HepG2 (cell line): ENCODE data around the gene OR8S1. TPM values are rescaled to one million over a fixed set of nuclear protein-coding genes. Genes with fewer than 3 reads are reported as not detected.
"Not testable (repeated sequence)": the region's sequence is repeated elsewhere in the genome, so short reads cannot be mapped to it uniquely, and the experiment has no call there.

Experiments
- ATAC-seq: fragments of 200-7000 bp; cut with Tn5 transposase; 3 replicates; pipeline ENCODE4 v1.9.1; 2020; ENCODE audit warnings: mild to moderate bottlenecking, moderate library complexity
- BruUV-seq: library from RNA; stranded (reverse); fragments of 400-500 nt; replicated peaks from 2 replicates; lab custom pipeline; 2021; lab: Mats Ljungman, UMichigan
- CTCF ChIA-PET: fragments of 300-600 bp; formaldehyde crosslinking; extraction: SDS; loops from one replicate; lab custom pipeline; 2021; ENCODE audit warnings: low total read pairs, inconsistent platforms, low intra/inter-chr PET ratio; lab: Yijun Ruan, JAX
- POLR2A ChIA-PET: fragments of 350-600 bp; sonication (Branson Sonifier 250); formaldehyde crosslinking; loops from one replicate; lab custom pipeline; 2020; ENCODE audit warnings: antibody characterized with exemption, inconsistent platforms; lab: Yijun Ruan, JAX
- DNase-seq: peaks from one replicate; pipeline ENCODE4 v3.0.0-alpha.2; 2015; ENCODE audit warnings: low spot score
- FAIRE-seq: peaks from 3 replicates; lab custom pipeline; 2011; peaks lifted over from hg19 to GRCh38; lab: Jason Lieb, UNC
- H2AFZ ChIP-seq: one replicate; pipeline ENCODE4 v1.6.1; 2011; ENCODE audit warnings: low read length, inconsistent platforms
- H3K27ac ChIP-seq: fragments of 300-600 bp; 3 replicates; pipeline ENCODE4 v1.8.0; 2011; ENCODE audit warnings: mixed run types, mild to moderate bottlenecking, mixed read lengths, low read length, inconsistent platforms; ENCODE audit not compliant: insufficient read depth; ENCODE audit errors: extremely low read length
- H3K27me3 ChIP-seq, 2 experiments: fragments of 200-600 bp in 1 of 2; 2 replicates in 1 of 2; 3 replicates in 1 of 2; pipeline versions ENCODE4 v1.6.0 to v1.8.0; 2011; ENCODE audit warnings: low read length in 2 of 2, mild to moderate bottlenecking in 2 of 2, moderate library complexity in 2 of 2, inconsistent platforms in 1 of 2; ENCODE audit not compliant: insufficient read depth in 2 of 2, control insufficient read depth in 1 of 2
- H3K36me3 ChIP-seq, 2 experiments: fragments of 200-600 bp in 1 of 2; replicated peaks in 1 of 2; 2 replicates in 1 of 2; 3 replicates in 1 of 2; pipeline versions ENCODE4 v1.5.1 to v1.8.0; 2011; ENCODE audit warnings: low read length in 2 of 2, inconsistent platforms in 1 of 2; ENCODE audit not compliant: insufficient read depth in 2 of 2, control insufficient read depth in 1 of 2
- H3K4me1 ChIP-seq: 2 replicates; pipeline ENCODE4 v1.5.1; 2012; ENCODE audit warnings: low read length, inconsistent platforms; ENCODE audit not compliant: insufficient read depth
- H3K4me2 ChIP-seq: 2 replicates; pipeline ENCODE4 v1.6.0; 2011; ENCODE audit warnings: low read depth, low read length, inconsistent platforms
- H3K4me3 ChIP-seq, 3 experiments: fragments of 200-600 bp in 1 of 3; sonication (generic), shearing (Covaris generic) in 1 of 3; replicated peaks in 1 of 3; 2 replicates each; pipeline ENCODE4 v1.5.1; 2011 to 2016; ENCODE audit warnings: low read length in 3 of 3, inconsistent platforms in 2 of 3, low read depth in 2 of 3, mild to moderate bottlenecking in 2 of 3, control low read depth in 1 of 3, mixed read lengths in 1 of 3; ENCODE audit not compliant: insufficient read depth in 1 of 3
- H3K79me2 ChIP-seq: one replicate; pipeline ENCODE4 v1.6.1; 2011; ENCODE audit warnings: low read length, inconsistent platforms; ENCODE audit not compliant: insufficient read depth
- H3K9ac ChIP-seq: 2 replicates; pipeline ENCODE4 v1.6.0; 2011; ENCODE audit warnings: mild to moderate bottlenecking, low read depth, low read length, inconsistent platforms; ENCODE audit not compliant: insufficient read depth
- H3K9me3 ChIP-seq: 2 replicates; pipeline ENCODE4 v1.5.1; 2012; ENCODE audit warnings: mild to moderate bottlenecking, low read length
- H4K20me1 ChIP-seq: 2 replicates; pipeline ENCODE4 v1.6.0; 2011; ENCODE audit warnings: inconsistent platforms, mild to moderate bottlenecking, low read length, moderate library complexity; ENCODE audit not compliant: insufficient read depth
- DPF2 ChIP-seq: sonication (generic); formaldehyde crosslinking; IDR thresholded peaks from 2 replicates; pipeline ENCODE4 v1.4.0; 2020; ENCODE audit warnings: mild to moderate bottlenecking, low read depth, missing genetic modification reagents, borderline replicate concordance
- MAFK ChIP-seq, 2 experiments: IDR thresholded peaks in 1 of 2; conservative IDR thresholded peaks in 1 of 2; 2 replicates each; pipeline ENCODE4 v1.6.1; 2011; ENCODE audit warnings: improper control_type of control experiment in 2 of 2, low read length in 2 of 2
- NAIF1 ChIP-seq: sonication (generic); formaldehyde crosslinking; IDR thresholded peaks from 2 replicates; pipeline ENCODE4 v1.5.0; 2020; ENCODE audit warnings: mild to moderate bottlenecking, missing genetic modification reagents, borderline replicate concordance
- TOPORS ChIP-seq: sonication (generic); formaldehyde crosslinking; IDR thresholded peaks from 2 replicates; pipeline ENCODE4 v1.8.0; 2023; ENCODE audit warnings: mild to moderate bottlenecking, missing genetic modification reagents
- ZBTB25 ChIP-seq: IDR thresholded peaks from 2 replicates; pipeline ENCODE4 v1.6.1; 2018; ENCODE audit warnings: missing genetic modification reagents
- ZNF251 ChIP-seq: sonication (generic); formaldehyde crosslinking; IDR thresholded peaks from 2 replicates; pipeline ENCODE4 v1.9.0; 2021; ENCODE audit warnings: mild to moderate bottlenecking, missing genetic modification reagents
- WGBS: methylation state at CpG from one replicate; pipeline ENCODE4 v1.1.6; 2017; ENCODE audit warnings: low lambda C conversion rate; 5-methylcytosine and 5-hydroxymethylcytosine counted together
- in situ Hi-C: cut with HindIII; loops from 2 replicates; pipeline ENCODE4 v1.10.0; 2017; ENCODE audit warnings: low pct_unique_long_range_greater_than_20kb; ENCODE audit not compliant: extremely low pct_ligation_motif_present
- intact Hi-C: fragments of 100-400 bp; cut with micrococcal nuclease; formaldehyde crosslinking; loops from one replicate; pipeline ENCODE4 v1.10.0; 2022; ENCODE audit not compliant: unreplicated experiment
- polyA plus RNA-seq, 8 experiments: library from polyadenylated mRNA; depleted of rRNA in 3 of 8; stranded (reverse) in 7 of 8; unstranded in 1 of 8; fragments of >200 nt; fragmentation: Illumina TruSeq in 4 of 8; extraction: Trizol in 4 of 8; gene quantifications; 2 replicates each; pipeline versions ENCODE4 v1.2.1 to v1.2.3, GENCODE V29; 2011 to 2016; ENCODE audit warnings: low read depth in 4 of 8, missing spikeins in 1 of 8, mixed read lengths in 1 of 8; ENCODE audit not compliant: insufficient read depth in 1 of 8
- total RNA-seq, 5 experiments: library from RNA; depleted of rRNA; stranded (reverse); fragments of >200 nt; fragmentation: Illumina TruSeq; extraction: Trizol; gene quantifications; 2 replicates each; pipeline ENCODE4 v1.2.3, GENCODE V29; 2016; ENCODE audit warnings: low read depth in 1 of 5

The OR8S1 gene
- total and polyA plus RNA-seq, 2 of the 13 experiments (the other 11 are each of a cell fraction or from before 2014, with no cell fraction given) = not detected

GRCh38 chr12:48514728-48515127 is 10.7 kb upstream of the OR8S1 start:
- no peaks in the 10 kb centered on the region for H3K79me2 ChIP-seq
- BruUV-seq = no TSS peak
- FAIRE-seq (no peak), DNase-seq (no peak), ATAC-seq (no peak)
- no peaks in the 10 kb centered on the region for H3K4me1 ChIP-seq
- ChIA-PET POLR2A (no interaction called here), CTCF (no interaction called here)
- in situ Hi-C loops = no loop called here
- H3K4me2 ChIP-seq = no peak overlapping the region
- H3K9ac ChIP-seq = no peak overlapping the region
- intact Hi-C loops = no loop called here
- H3K4me3 ChIP-seq = no peak overlapping the region
- H4K20me1 ChIP-seq = no peaks in the 10 kb centered on the region
- TF ChIP-seq ZBTB25 (no peak), NAIF1 (no peak), TOPORS (CRISPR knock-in tag) (no peak), DPF2 (CRISPR knock-in tag) (no peak), ZNF251 (no peak), MAFK (conservative IDR thresholded peaks at IDR 0.05 in 1 of 2, IDR thresholded peaks at IDR 0.05 in 1 of 2; ENCODE audit: low read length in 2 of 2) (0 out of 4 replicates have a peak, but pooled peaks of 1 of the 2 experiments have one; percentile 24)
- WGBS = 46% methylated on average over 1 of the region's 1 CpG
- no peak overlapping the region for H2AFZ ChIP-seq
- no peaks in the 10 kb centered on the region; a peak in 1 of 5 replicates for H3K27me3 ChIP-seq
- no peaks in the 10 kb centered on the region for H3K36me3 ChIP-seq
- no peak overlapping the region for H3K27ac ChIP-seq
- H3K9me3 ChIP-seq = no peaks in the 10 kb centered on the region

DNA sequence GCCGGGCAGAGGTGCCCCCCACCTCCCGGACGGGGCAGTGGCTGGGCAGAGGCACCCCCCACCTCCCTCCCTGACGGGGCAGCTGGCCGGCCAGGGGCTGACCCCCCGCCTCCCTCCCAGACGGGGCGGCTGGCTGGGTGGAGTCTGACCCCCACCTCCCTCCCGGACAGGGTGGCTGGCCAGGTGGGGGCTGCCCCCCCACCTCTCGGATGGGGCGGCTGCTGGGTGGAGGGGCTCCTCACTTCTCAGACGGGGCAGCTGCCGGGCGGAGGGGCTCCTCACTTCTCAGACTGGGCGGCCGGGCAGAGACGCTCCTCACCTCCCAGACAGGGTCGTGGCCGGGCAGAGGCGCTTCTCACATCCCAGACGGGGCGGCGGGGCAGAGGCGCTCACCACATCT is 5.1 kb upstream of the OR8S1 start:
- H3K4me1 ChIP-seq, H4K20me1 ChIP-seq, H3K4me2 ChIP-seq, H3K4me3 ChIP-seq, H3K9ac ChIP-seq, H2AFZ ChIP-seq, BruUV-seq, in situ Hi-C loops, ATAC-seq, H3K27ac ChIP-seq, CTCF ChIA-PET, H3K27me3 ChIP-seq, H3K9me3 ChIP-seq, intact Hi-C loops, H3K36me3 ChIP-seq, FAIRE-seq, H3K79me2 ChIP-seq, POLR2A ChIA-PET, DNase-seq: not testable (repeated sequence)
- WGBS = 71% methylated on average over 17 of the region's 24 CpGs
